ENCODE results near the gene TMEM271.
A peak's percentile ranks its signal among the peaks of the same experiment; 100 is the strongest.
"Not testable (repeated sequence)": the region's sequence is repeated elsewhere in the genome, so short reads cannot be mapped to it uniquely, and the experiment has no call there.

TMEM271 gene

GRCh38 chr4:566508-567295, 9.4 kb downstream of the TMEM271 start:
- DNase-seq (ENCODE audit: insufficient read length, low spot score) (no peak), FAIRE-seq (peak; percentile 77)

DNA sequence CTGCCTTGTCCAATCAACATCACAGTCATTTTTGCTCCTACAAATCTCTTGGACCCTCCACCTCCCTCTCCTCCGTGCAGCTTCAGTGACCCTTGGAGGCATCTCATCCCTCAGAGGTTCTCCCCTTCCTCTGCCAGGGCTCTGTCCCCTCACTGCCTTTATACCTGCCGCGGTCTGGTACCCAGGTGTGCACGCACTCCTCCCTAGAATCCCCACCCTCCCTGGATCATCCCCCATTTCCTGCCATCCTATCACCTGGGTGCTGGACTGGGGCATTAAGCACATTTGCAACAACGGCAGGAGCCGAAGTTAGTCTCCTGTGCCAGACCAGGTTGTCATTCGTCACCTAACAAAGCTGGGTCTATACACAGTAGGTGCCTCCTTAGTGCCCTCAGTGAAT, 10.1 kb downstream of the TMEM271 start:
- DNase-seq (ENCODE audit: insufficient read length, low spot score) (no peak), FAIRE-seq (no peak)

DNA sequence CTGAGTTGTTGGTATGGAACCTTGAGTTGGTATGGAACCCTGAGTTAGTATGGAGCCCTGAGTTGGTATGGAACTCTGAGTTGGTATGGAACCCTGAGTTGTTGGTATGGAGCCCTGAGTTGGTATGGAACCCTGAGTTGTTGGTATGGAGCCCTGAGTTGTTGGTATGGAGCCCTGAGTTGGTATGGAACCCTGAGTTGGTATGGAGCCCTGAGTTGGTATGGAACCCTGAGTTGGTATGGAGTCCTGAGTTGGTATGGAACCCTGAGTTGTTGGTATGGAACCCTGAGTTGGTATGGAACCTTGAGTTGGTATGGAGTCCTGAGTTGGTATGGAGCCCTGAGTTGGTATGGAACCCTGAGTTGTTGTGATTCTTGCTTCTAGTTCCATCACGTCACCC, 10.5 kb downstream of the TMEM271 start:
- FAIRE-seq; DNase-seq (ENCODE audit: insufficient read length, low spot score): not testable (repeated sequence)

- not testable (repeated sequence) for DNase-seq (ENCODE audit: insufficient read length, low spot score); FAIRE-seq
Observed at GRCh38 chr4:562458-562857, 13.6 kb downstream of the TMEM271 start.

- no peak for FAIRE-seq
- no peak for DNase-seq (ENCODE audit: insufficient read length, low spot score)
Observed at GRCh38 chr4:561426-561825, 14.7 kb downstream of the TMEM271 start.

GRCh38 chr4:560731-561291, 15.3 kb downstream of the TMEM271 start:
- DNase-seq (ENCODE audit: insufficient read length, low spot score) (no peak), FAIRE-seq (no peak)

DNA sequence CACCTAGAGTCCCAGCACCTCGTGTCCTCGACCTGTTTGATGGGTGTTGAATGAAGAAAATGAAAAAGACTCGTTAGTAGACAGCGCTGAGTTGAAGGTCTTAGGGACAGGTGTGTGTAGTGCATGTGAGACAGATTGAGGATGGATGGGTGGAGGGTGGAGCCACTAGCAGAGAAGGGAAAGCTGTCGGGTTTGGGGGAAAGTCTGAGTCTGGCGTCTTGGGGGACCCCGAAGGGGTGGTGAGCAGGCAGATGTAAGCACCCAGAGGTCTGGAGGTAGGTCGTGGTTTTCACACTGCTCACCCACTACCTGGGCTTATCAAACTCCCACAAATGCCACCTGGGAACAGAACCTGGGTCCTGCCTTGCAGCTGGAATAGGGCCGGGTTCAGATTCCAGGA, 16.0 kb downstream of the TMEM271 start:
- no peak for FAIRE-seq
- DNase-seq (ENCODE audit: insufficient read length, low spot score), result no peak

- FAIRE-seq, result no peak
Observed at GRCh38 chr4:555566-556275, 20.4 kb downstream of the TMEM271 start.

DNA sequence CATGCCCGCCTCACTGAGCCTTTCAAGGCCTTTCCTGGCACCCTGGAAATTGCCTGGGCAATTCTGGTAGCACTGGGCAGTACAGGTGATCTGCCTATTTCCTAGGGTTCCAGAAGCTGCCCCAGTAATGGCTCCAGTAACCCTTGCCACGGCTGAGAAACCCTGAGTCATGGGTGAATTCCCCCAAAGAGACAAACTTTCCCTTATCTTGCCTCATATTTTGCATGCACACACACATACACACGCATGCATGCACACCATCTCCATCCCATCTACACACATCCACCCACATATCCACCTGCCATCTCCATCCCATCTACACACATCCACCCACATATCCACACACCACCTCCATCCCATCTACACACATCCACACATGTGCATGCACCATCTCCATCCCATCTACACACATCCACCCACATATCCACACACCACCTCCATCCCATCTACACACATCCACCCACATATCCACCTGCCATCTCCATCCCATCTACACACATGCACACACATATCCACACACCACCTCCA, 21.2 kb downstream of the TMEM271 start:
- FAIRE-seq; DNase-seq (ENCODE audit: insufficient read length, low spot score): not testable (repeated sequence)

More at GRCh38 chr4:555566-556275, 20.4 kb downstream of the TMEM271 start:
- DNase-seq (ENCODE audit: insufficient read length, low spot score), result no peak

DNA sequence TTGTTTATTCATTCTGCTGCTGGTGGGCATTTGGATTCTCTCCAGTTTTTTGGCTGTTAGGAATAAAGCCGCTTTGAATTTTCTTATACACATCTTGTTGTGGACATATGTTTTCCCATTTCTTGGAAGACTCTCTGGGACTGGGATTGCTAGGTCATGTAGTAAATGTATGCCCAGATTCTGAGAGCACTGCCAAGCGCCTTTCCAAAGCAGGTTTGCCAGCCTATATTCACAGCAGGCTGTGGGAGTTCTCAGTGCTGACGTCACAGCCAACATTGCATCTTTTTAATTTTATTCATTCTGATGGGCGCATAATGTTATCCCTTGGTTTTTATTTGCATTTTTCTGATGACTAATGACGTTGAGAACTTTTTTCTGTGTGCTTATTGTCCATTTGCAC, 24.1 kb downstream of the TMEM271 start:
- no peak for FAIRE-seq

GRCh38 chr4:550268-550667, 25.8 kb downstream of the TMEM271 start:
- DNase-seq (ENCODE audit: insufficient read length, low spot score); FAIRE-seq: not testable (repeated sequence)

More for the DNA sequence above, 24.1 kb downstream of the TMEM271 start:
- DNase-seq (ENCODE audit: insufficient read length, low spot score), result no peak

DNA sequence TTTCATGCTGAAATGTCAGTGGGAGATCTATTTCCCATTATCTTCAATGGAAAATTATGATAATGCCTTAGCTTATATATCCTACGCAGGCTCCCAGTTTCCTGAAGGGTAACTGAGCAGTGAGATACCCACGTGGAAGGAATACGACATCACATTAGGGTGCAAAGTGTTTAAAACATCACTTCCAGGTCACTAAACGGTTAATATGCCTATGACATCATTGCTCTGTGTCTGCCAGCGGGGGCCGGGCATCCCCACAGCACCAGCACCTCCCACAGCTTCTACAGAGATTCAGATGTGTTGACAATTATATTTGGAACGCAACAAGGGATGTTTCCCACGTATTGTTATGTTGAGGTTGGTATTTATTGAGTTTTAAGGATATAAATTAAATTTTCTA, 27.1 kb downstream of the TMEM271 start:
- no peak for DNase-seq (ENCODE audit: insufficient read length, low spot score)
- no peak for FAIRE-seq

DNA sequence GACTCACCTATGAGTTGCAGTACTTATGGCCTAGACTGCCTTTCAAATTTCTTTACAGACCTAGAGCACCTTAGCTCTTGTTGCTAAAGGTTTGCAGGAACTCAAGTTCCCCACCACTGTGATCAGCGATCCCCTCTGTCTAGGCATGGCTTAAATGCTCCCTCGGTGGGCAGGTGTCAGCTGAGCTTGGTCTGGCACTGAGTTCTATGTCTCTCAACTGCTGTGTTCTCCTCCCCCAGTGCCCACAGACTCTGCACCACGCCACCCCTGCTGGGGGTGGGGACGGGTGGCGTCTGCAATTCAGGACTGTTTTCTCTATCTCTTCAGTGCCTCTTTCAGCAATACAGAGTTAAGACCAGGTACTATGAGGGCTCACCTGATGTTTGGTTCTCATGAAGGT, 30.5 kb downstream of the TMEM271 start:
- DNase-seq (ENCODE audit: insufficient read length, low spot score) (no peak), FAIRE-seq (no peak)

DNA sequence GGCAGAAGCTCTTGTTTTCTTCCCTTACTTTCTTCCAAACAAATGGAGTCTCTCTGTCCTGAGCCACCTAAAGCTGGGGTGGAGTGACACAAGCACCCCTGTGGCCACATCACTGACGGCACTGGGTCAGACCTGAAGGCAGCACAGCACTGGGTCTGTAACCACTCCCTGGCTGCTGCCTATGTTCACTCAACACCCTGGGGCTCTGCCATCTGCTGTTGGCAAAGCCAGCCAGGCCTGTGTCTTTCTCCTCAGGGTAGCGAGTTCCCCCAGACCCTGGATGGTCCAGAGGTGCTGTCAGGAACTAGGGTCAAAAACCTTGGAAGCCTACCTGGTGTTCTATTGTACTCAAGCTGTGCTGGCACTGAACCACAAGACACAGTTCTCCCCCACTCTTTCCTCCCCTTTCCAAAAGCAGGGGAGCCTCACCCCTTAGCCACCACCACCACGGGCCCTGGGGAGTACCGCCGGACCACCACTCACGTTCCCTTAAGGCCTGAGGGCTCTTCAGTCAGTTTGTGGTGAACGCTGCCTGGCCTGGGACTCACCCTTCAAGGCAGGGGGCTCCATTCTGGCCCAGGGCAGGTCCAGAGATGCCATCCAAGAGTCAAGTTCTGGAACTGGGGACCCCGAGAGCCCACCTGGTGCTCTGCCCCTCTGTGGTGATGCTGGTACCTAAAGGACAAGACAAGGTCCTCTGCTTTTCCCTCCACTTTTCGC, 31.5 kb downstream of the TMEM271 start:
- no peak for FAIRE-seq

GRCh38 chr4:541271-541670, 34.8 kb downstream of the TMEM271 start:
- FAIRE-seq (no peak), DNase-seq (ENCODE audit: insufficient read length, low spot score) (no peak)

More for the DNA sequence above, 31.5 kb downstream of the TMEM271 start:
- no peak for DNase-seq (ENCODE audit: insufficient read length, low spot score)

GRCh38 chr4:538542-539142, 37.5 kb downstream of the TMEM271 start:
- FAIRE-seq (no peak), DNase-seq (ENCODE audit: insufficient read length, low spot score) (no peak)

DNA sequence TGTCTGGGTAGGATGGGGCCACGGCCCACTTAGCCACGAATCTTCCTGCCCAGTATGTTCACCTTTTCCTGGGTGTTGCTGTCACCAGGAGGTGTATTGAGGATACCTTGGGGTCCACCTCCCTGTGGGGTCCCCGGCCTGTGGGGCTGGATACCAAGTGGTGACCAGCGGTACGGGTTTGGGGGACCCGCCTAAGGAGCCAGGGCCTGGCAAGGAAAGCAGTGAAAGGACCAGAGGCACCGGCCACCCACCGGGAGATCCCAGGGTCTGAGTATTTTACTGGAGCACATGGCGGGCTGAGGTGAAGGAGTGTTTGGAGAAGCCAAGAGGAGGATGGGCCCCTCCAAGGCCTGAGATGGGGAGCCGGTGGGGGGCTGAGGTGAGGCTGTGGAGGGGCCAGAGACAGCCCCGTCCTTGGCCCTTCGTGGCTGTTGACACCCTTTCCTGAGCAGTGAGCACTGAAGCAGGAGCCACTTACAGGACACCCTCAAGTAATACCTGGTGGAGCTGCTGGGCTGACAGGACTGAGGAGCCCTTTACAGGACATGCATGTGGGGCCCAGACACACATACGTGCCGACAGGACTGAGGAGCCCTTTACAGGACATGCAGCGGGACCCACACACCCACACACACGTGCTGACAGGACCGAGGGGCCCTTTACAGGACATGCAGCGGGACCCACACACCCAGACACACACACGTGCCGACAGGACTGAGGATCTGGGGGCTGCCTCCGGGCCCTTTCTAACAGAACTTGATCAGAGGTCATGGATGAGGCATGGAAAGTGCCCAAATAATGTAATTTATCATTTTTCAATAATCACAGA, 38.4 kb downstream of the TMEM271 start:
- DNase-seq (ENCODE audit: insufficient read length, low spot score), result no peak
- peak; percentile 16 for FAIRE-seq

DNA sequence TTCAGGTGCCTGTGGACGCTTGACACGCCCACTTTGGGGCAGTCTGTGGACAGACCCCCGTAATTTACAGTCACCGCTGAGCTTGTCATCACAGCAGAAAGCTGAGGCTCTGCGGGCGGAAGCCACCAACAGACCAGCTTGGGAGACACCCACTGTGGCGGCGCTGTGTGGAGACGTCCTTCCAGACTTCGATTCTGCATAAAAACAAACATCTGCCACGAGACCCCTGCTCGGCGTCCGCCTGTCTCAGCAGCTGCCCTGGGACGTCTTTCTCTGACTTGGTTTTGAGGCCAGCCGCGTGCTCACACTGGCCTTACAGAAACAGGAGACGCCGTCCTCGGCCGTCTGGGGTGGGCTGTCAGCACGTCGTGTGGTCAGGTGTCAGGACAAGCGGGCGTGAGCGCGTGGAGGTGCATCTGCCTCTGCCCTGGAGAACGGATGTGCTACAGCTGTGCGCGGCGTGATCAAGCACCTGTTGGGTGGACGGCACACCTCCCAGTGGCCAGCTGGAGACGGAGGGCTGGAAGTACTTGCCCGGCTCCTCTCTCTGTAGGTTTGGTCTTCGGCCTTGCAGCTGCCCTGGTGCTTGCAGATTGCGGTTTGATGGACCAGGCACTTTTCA, 39.6 kb downstream of the TMEM271 start:
- DNase-seq (ENCODE audit: insufficient read length, low spot score), result no peak
- FAIRE-seq, result no peak

- no peak for FAIRE-seq
Observed at GRCh38 chr4:535924-536281, 40.2 kb downstream of the TMEM271 start.

More at GRCh38 chr4:535924-536281, 40.2 kb downstream of the TMEM271 start:
- DNase-seq (ENCODE audit: insufficient read length, low spot score), result no peak

Measured in HTR-8/SVneo (cell line).